HG03045 (cell line): ENCODE data around the gene SLC25A21.
"Not testable (repeated sequence)": the region's sequence is repeated elsewhere in the genome, so short reads cannot be mapped to it uniquely, and the experiment has no call there.

Experiments used
- ATAC-seq: cut with Tn5 transposase; IDR thresholded peaks from one replicate; pipeline ENCODE4 v1.9.1; 2021; ENCODE audit warnings: mild to moderate bottlenecking, moderate library complexity; ENCODE audit not compliant: unreplicated experiment

The SLC25A21 gene

DNA sequence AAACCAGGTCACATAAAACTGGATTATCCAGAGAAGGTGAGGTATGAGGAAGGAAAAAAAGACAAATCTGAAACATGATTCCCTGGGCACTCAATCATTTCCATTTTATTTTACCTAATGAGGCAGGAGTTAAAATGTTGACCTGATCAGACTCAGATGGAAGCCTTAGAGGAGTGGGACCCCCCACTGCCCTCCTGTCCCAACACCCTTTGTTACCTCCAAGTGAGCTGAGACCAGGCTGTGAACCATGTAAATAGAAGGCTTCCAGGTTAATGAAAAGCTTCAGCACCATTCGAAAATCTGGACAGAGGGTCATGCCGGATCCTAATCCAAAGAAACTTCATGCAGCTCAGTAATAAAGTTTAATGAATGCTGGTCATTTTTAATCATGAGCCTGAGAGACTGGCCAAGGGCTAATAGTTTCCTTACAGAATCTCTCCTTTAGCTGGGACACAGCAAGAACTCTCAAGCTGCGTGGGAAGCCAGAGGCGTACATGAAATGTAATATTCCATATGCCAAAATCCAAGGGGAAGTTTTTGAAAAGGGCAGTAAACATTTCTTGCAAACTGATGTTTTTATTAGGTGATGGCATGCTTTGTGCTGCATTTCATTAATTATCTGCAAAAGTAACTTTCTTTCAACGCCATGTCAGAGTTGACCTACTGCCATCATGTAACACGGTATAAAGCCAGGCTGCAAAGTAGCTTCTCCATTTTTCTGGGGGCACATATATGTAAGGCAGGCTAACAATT is 327.8 kb downstream of the SLC25A21 start:
- no peak for ATAC-seq

DNA sequence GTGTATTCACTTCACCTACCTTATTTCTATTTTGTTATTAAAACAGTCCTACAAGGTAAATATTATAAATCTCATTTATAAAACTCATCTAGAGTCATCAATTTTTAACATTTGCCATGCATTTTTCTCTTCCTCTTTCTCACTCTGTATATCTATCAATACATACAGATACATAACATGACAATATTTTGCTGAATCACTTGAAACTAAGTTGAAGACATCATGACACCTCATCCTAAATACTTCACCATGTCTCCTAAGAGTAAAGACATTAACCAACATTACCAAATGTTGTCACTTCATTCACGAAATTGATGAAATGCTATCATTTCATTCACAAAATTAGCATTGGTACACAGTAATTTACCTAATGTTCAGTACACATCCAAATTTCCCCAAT is 329.0 kb downstream of the SLC25A21 start:
- ATAC-seq, result no peak

DNA sequence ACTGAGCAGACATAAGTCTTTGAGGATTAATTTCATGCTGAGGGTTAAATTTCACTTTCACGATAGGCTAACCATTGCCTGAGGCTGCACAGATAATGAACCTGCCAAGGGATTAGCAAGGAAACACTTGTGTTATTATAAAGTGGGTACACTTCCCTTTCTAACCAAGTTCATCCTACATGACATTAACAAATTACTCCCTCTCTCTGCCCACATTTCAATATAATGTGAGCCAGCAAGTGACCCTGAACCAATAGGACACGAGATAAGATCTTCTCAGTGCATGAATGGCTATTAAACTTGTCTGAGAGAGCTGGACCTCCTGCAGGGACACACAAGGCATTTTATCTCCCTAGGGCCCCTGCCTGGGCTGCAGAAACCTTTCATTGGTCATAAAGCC is 337.3 kb downstream of the SLC25A21 start:
- ATAC-seq, result no peak

DNA sequence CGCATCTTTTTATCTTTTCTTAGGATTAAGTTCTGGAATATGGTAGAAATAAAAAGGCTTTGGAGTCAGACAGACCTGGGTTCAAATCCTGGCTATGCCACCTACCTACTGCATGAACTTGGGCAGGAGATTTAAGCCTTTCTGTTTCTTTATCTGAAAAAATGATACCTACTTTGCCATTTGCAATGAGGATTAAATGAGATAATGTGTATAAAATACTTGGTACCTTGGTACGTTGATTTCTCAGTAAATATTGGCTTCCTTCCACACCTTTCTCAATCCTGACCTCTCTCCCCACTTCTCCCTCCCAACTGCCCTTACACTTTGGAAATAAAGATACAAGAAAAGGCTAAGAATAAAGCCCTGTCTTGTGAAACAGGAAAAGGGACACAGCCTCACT is 338.1 kb downstream of the SLC25A21 start:
- no peak for ATAC-seq

DNA sequence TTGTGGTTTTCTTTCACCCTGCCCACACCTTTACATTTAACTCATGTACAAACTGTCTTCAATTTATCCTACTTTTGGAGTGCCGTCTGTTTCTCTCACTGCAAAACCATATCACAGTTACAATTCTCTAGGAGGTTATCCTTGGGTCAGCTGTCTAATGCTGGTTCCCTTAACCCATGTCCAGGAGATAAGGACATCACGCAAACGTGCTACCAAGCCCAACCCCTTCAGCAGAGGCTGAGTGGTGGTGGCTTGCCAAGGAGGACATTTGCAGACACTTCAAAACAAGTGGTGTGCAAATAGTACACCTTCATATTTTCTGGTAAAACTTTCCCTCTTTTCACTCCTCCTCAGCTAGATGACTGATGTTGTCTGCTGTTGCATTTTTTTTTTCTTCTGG is 342.9 kb downstream of the SLC25A21 start:
- ATAC-seq, result no peak

DNA sequence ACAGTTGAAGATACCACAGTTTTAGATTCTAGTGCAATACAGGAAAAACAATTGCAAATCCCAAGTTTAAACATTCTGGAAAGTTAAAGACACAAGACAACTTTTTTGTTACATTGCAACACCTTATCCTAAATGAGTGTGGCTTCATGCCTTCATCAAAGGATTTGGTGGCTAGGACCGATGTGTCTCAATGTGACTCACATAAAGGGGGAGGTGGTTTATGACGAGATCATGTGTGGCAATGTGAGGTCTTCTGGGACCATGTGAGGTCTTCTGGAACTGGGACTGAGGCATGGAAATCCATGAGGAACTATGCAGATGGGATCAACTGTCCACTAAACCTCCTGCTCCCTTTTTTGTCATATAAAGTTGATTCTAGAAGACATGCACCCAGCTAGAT is 344.5 kb downstream of the SLC25A21 start:
- ATAC-seq, result no peak

DNA sequence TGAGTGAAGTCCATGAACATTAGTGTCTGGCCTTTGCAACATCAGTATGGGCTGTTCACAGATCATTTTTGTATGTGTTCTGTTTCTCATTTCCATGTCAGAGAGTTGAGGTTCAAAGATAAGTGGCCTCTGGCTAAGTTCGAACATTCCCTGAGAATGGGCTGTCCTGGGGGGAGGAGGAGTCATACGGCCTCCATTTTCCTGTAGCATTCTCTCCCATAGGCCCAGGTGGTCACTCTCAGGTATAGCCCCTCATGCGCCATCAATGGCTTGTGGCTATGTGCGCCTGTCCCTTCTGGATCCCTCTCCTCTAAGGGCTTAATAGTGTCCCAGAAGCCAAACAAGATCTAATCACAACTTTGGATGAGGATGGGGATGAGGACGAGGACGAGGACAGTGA is 345.8 kb downstream of the SLC25A21 start:
- no peak for ATAC-seq

DNA sequence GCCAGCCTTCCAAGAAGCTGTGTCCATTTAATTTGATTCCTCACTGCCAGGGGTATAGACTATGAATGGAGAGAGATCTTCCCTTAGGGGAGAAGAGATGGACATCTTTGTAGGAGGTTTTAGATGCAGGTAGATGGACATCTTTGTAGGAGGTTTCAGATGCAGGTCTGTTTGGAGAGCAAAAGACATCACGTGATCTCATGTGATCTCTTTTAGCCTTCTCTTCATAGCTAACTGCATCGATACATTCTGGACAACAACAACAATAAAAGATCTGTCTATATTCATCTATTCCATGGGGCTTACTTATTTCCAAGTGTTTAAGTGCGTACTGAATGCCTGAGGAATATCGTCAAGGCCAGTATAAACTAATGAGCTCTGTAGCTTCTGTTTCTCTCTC is 347.6 kb downstream of the SLC25A21 start:
- no peak for ATAC-seq

DNA sequence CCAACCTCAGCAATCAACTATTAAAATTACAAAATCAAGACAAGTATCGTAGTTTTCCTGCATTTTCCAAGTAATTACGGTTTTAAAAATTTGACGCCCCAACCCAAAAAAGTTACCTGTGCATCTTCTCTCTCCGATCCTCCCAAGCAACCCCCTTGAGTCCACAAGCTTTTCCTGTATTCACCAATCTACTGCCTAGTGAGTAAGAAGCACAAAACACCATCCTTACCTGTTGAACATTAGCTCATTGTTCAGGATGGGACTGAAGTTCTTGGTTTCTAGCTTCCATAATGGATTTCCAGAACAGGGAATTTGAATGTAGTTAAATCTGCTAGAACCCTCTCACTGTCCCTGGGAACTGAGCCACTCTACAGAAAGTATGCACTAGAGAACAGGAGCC is 348.8 kb downstream of the SLC25A21 start:
- no peak for ATAC-seq

DNA sequence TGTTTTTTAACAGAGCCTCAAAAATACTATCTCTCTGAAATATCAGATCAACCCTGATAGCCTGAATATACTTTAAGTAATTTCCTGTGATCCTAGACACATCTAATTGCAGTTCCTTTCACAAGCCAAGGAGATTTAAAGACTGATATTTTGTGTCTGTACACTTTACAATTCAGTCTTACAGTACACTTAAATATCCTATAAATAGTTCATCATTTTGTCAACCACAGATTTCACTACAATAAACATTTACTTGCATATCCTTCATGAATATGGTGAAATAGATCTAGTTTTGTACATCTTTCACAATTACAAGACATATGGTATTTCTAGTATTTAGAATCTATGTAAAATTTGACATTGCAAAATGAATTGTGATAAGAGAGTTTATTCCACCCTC is 349.7 kb downstream of the SLC25A21 start:
- no peak for ATAC-seq

DNA sequence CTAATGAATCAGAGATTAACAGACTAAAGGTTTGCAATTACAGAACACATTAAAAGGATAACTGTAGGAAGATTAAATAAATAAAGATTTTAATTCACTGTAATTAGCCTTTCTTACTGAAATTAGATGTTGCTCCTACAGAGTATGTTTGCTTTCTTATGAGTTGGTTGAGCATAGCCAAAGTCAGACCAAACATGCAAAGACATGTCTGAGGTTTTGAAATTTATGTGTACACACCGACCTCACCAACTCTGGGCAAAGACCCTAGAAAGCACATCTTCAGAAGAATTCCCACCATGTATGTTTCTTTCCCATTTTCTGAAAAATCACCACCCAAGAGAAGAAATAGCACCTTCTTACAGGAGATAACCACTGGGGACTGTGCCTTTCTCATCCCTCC is 351.5 kb downstream of the SLC25A21 start:
- no peak for ATAC-seq

DNA sequence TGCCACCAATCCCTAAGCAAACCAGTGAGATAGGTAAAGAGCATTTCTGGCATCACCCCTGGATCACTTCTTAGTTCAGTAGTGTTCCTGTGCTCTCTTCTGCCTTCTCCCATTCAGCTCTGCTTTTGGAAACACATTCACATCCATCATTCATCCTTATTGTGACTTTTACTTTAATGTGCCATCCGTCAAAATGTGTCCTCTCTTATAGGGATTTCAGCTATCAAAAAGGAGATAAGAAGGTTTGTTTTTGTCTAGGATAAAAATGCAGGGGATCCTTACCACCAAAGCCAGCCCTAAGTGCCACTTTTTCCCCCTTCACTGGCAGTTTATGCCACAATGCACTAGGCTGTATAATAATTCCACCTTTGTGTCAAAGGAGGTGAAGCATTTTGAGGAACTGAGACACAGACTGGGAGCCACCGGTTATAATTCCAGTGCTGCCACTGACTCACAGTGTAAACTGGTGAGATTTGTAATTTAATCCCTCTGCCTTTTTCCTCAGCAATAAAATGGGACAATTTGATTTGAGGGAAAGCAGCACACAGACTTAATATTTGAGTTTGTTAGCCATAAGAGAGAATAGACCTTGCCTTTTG is 352.2 kb downstream of the SLC25A21 start:
- no peak for ATAC-seq

DNA sequence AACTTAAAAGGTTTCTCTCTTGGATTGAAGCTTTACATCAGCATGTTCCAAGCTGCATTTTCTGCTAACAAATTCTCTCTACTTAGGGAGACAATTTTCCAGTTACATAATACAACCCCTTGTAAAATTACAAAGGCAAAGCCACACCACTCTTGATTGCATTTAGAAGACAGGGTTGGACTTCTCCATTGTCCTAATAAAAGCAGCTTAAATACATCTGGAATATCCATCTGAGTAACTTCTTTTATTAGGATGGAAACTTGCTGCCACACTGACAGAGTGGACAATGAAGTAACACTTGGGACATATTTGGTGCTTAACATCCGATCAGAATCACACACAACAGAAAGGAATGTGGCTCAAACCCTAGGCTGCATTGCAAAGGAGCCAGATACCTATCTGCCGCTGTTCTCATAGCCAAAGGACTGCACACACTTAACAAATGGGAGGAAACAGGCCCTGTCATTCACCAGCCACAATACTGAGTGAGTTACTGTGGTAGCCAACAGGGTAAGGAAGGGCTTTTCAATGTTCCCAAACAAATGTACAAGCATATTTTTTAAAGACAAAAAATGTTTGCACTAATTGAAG is 353.5 kb downstream of the SLC25A21 start:
- no peak for ATAC-seq

DNA sequence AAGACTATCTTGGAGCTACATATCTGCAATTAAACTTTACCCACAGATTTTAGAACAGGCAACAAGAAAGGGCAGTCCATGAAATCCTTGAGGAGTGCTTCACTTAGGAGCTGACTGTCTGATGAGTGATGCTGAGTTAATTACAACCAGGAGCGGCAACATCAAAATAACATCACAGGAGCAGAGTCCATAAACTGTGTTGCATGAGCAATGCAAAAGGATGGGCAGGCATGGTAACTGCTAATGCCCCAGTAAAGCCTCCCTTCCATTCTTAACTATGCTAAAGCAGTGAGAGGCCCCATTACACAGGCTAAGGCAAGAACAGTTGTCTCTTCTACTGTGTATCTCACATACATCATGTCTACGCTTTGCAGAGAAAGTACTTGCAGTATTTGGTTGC is 354.2 kb downstream of the SLC25A21 start:
- no peak for ATAC-seq

DNA sequence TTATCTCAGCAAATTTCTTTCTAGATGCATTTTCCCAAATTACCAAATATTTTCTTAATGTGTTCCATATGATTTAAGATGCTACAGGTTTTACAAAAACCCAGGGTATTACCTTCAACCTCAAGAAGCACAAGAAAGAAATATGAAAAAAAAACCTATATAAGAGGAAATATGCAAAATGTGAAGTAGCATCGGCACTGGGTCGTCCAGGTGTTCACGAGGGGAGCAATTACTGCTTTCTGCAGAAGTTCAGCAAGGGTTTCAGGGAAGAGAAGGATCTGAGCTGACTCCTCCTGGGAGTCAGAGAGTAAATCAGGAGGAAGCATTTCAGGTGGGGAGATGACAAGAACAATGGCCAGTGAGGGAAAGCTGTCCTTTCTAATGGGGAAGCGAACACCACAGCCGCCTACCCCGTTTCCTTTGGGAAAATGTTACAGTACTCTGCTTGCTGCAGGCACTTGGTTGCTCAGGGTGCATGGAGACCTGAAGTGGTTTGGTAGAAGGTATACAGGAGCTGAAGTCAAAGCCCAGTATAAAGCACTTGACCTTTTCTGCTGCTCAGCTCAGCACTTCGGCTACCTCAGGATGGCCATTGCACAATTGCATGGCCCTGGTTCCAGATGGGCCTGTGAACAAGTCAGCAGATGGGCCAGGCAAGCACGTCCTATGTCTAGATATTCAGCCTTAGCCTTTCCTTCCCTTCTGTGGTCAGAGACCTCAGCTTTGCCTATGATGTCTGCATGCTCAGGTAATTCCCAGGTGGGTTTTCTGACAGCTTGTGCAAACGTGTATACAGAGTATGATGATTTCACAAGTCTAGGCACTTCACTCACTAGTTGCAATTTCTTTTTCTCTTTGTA is 355.1 kb downstream of the SLC25A21 start:
- no peak for ATAC-seq

DNA sequence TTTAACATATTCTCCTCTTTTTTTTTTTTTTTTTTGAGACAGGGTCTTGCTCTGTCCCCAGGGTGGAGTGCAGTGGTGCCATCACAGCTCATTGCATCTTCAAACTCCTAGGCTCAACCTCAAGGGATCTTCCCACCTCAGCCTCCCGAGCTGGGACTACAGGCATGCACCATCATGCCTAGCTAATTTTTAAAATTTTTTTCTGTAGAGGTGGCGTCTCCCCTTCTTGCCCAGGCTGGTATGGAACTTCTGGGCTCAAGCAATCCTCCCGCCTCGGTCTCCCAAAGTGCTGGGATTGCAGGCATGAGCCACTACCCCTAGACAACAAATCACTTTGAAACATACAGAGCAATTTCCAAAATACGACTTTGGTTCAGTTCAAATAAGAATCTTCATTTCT is 355.9 kb downstream of the SLC25A21 start:
- no peak for ATAC-seq

DNA sequence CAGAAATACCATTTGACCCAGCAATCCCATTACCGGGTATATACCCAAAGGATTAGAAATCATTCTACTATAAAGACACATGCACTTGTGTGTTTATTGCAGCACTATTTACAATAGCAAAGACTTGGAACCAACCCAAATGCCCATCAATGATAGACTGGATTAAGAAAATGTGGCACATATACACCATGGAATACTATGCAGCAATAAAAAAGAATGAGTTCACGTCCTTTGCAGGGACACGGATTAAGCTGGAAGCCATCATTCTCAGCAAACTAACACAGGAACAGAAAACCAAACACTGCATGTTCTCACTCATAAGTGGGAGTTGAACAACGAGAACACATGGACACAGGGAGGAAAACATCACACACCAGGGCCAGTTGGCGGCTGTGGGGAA is 357.6 kb downstream of the SLC25A21 start:
- not testable (repeated sequence) for ATAC-seq

DNA sequence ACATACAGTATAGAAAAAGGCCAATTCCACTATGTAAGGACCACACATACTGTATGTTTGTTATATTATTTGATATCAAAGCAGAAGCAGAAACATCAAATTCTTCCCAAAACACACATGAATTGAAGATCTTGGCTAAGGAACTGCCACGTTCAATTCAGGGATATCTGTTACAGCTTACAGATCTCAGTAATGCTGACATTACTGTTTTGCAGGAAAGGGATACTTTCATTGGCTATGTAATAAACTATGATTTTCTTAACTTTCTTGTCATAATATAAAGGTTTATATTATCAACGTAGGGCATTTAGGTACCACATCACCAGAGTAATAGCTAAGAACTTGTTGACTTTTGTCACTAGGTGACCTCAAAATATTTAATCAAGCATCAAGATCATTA is 362.2 kb downstream of the SLC25A21 start:
- no peak for ATAC-seq

DNA sequence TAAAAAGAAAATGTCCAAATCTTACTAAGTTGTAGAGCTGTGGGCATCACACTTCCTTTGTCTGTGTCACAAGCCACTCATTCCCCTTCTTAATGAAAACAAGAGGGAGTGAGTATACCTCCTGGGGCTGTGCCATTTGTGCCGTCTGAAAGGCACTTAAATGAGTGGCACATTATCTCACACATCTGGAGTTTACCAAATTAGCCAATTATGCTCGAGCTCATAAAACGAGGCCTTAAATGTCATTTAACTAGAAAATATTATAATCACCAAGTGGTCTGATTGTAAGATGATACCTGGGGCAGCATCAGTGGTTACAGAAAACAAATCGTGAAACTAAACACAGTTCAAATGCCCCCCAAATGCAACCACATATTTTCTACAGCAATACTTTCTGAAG is 364.7 kb downstream of the SLC25A21 start:
- ATAC-seq, result no peak

DNA sequence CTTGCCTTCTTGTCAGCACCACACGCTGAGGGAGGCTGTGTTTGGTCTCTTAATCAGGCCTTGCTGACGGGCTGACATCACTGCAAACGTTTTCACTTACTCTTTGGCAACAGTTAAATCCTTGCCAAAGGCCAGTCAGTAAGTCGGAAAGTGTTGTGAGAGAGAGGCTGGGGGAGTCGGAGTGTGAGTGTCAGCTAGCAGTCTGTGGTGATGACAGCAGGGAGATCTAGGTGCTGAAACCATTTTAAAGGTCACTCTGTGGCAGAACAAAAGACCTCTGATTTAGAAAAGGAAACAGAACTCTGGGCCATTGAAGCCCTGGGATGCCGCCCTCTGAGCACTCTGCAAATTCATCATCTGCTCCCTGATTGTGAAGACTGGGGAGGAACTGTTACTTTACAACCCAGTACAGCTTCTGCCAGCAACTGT is 367.3 kb downstream of the SLC25A21 start:
- no peak for ATAC-seq

DNA sequence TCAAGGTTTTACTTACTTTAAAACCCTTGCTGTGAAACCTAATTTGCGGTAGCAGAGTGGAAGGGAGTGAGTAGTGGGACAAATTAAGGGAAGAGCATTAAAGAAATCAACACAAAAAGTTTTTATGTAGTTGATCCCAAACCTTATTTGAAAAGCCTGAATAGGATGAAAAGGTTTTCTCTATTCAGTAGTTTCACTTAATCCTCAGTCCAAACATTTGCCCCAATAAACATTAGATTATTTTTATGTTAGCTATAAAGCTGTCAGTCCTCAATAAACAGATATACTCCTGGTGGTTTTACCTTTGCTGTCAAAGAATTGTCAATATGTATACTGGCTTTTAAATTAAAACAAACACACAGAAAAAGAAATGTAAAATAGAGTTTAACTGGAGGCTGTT is 374.8 kb downstream of the SLC25A21 start:
- no peak for ATAC-seq

DNA sequence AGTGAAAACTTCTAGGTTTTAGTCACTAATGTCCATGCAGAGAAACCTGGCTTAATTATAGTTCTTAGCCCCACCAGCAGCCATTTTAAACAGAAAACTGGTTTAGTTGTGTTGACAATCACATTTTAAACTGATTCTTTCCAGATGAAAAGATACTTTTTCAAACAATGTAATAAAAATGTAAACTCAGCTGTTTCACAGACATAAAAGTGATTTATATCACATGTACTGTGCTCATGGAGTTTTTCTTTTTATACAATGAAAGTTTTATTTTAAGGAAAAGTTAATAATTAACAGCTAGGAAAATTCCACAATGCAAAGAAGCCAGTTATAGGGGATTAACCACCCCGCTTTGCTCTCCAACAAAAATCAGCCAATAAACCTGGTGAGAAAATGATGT is 381.0 kb downstream of the SLC25A21 start:
- no peak for ATAC-seq
